Uterus (tissue), 4 donors: ENCODE results near the gene ARSB. TPM values are rescaled to one million over a fixed set of nuclear protein-coding genes. Genes with fewer than 3 reads are reported as not detected.
"Not testable (repeated sequence)": the region's sequence is repeated elsewhere in the genome, so short reads cannot be mapped to it uniquely, and the experiment has no call there.

Source experiments
- DNase-seq, 2 donors: peaks; one replicate each; pipeline ENCODE4 v3.0.0-alpha.2; 2019 to 2020
- H3K27ac ChIP-seq, 2 donors: fragments of 200-600 bp; sonication (generic); 1 replicate in 1 of 2; 2 replicates in 1 of 2; pipeline ENCODE4 v1.5.1; 2016 to 2018
- H3K27me3 ChIP-seq, 2 donors: fragments of 200-600 bp; sonication (generic); one replicate each; pipeline ENCODE4 v1.5.1; 2018 to 2019; ENCODE audit warnings: control low read depth in 1 of 2
- H3K36me3 ChIP-seq, 2 donors: fragments of 200-600 bp; sonication (generic); one replicate each; pipeline ENCODE4 v1.5.1; 2019; ENCODE audit warnings: control low read depth in 1 of 2
- H3K4me1 ChIP-seq, 2 donors: fragments of 200-600 bp; sonication (generic); one replicate each; pipeline ENCODE4 v1.5.1; 2018 to 2019; ENCODE audit warnings: control low read depth in 1 of 2
- H3K4me3 ChIP-seq, 2 donors: fragments of 200-600 bp; sonication (generic); 1 replicate in 1 of 2; 2 replicates in 1 of 2; pipeline ENCODE4 v1.5.1; 2018 to 2019; ENCODE audit warnings: mild to moderate bottlenecking in 1 of 2
- H3K9me3 ChIP-seq, 2 donors: fragments of 200-600 bp; sonication (generic); one replicate each; pipeline ENCODE4 v1.5.1; 2019; ENCODE audit warnings: control low read depth in 1 of 2
- POLR2A ChIP-seq, 2 donors: fragments of 450-650 bp; IDR thresholded peaks; one replicate each; pipeline ENCODE4 v1.6.1; 2016; ENCODE audit warnings: antibody characterized with exemption in 2 of 2, mild to moderate bottlenecking in 1 of 2, moderate library complexity in 1 of 2
- intact Hi-C: fragments of 100-400 bp; cut with DNase I; formaldehyde crosslinking; loops from one replicate; pipeline ENCODE4 v1.15.1; 2023; ENCODE audit warnings: low total_unique reads
- small RNA-seq: library from RNA; depleted of rRNA; stranded (forward); fragments of <200 nt; gene quantifications from one replicate; pipeline ENCODE3, GENCODE V24; 2016
- total RNA-seq, 4 donors: library from RNA; depleted of rRNA in 3 of 4; stranded (reverse); fragments of >200 nt in 3 of 4; gene quantifications; one replicate each; pipeline versions ENCODE4 v1.1.0 to v1.2.4, GENCODE V29; 2014 to 2023
- TF ChIP-seq, protein P1 (sequence below), 4 experiments: fragments of 200-600 bp in 2 of 4; fragments of 450-650 bp in 2 of 4; sonication (generic) in 2 of 4; IDR thresholded peaks; one replicate each; pipeline ENCODE4 v1.5.1; 2016 to 2019; ENCODE audit warnings: antibody characterized with exemption in 4 of 4, mild to moderate bottlenecking in 2 of 4, moderate library complexity in 1 of 4
- donor health status: DM: yes; HTN: yes; CAD: no.

ARSB gene
- total RNA-seq, 4 donors from 2014 or later = 10.0 to 22.7 (median 15.1) TPM

DNA sequence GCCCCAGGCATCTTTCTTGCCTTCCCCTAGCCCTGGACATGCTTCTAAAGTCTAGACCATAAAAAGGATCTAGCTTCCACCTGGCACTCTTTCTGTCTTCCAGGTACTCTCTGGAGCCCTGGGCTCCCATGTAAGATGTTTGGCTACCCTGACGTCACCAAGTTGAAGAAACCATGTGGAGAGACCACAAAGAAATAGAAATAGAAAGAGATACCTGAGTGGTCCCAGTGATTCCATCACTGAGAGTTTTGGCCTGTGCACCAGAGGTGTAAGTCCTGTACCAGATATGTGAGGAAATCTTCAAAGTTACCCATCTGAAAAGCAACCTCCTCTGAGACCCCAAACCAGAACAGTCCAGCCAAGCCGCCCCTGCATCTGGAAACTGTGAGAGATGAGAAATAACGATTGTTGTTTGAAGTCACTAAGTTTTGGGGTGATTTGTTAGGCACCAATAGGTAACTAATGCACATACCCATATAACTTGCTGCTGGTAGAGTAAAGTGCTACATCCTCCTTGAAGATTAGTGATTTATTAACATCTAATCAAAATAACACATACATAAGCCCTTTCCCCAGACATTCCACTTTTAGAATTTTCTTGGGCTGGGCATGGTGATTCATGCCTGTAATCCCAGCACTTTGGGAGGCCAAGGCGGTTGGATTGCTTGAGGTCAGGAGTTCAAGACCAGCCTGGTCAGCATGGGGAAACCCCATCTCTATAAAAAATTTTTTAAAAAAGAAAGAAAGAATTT, 250.8 kb downstream of the ARSB start:
- Histone ChIP-seq H3K9me3 (no peaks in the 10 kb centered on the region), H3K36me3 (no peaks in the 10 kb centered on the region), H3K27me3 (no peaks in the 10 kb centered on the region), H3K4me3 (no peak overlapping the region), H3K27ac (no peak overlapping the region), H3K4me1 (no peaks in the 10 kb centered on the region)
- TF ChIP-seq, protein P1, sequence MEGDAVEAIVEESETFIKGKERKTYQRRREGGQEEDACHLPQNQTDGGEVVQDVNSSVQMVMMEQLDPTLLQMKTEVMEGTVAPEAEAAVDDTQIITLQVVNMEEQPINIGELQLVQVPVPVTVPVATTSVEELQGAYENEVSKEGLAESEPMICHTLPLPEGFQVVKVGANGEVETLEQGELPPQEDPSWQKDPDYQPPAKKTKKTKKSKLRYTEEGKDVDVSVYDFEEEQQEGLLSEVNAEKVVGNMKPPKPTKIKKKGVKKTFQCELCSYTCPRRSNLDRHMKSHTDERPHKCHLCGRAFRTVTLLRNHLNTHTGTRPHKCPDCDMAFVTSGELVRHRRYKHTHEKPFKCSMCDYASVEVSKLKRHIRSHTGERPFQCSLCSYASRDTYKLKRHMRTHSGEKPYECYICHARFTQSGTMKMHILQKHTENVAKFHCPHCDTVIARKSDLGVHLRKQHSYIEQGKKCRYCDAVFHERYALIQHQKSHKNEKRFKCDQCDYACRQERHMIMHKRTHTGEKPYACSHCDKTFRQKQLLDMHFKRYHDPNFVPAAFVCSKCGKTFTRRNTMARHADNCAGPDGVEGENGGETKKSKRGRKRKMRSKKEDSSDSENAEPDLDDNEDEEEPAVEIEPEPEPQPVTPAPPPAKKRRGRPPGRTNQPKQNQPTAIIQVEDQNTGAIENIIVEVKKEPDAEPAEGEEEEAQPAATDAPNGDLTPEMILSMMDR (IDR thresholded peaks at IDR 0.05) = no peak
- TF ChIP-seq POLR2A (IDR thresholded peaks at IDR 0.05) = no peak
- intact Hi-C loops = no loop called here
- no peak for DNase-seq

DNA sequence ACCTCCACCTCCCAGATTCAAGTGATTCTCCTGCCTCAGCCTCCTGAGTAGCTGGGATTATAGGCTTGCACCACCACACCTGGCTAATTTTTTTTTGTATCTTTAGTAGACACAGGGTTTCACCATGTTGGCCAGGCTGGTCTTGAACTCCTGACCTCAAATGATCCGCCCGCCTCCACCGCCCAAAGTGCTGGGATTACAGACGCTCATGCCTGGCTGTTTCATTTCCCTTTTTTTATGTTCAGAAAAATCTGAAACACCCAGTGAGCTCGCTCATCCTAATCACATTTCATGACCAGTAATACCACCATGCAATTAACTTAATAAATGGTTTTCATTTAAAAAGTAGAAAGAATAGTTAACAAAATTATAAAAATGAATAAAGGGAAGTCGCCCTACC, 252.4 kb downstream of the ARSB start:
- H3K4me3 ChIP-seq, H3K27me3 ChIP-seq, intact Hi-C loops, H3K27ac ChIP-seq, H3K36me3 ChIP-seq, DNase-seq, H3K9me3 ChIP-seq, H3K4me1 ChIP-seq: not testable (repeated sequence)

DNA sequence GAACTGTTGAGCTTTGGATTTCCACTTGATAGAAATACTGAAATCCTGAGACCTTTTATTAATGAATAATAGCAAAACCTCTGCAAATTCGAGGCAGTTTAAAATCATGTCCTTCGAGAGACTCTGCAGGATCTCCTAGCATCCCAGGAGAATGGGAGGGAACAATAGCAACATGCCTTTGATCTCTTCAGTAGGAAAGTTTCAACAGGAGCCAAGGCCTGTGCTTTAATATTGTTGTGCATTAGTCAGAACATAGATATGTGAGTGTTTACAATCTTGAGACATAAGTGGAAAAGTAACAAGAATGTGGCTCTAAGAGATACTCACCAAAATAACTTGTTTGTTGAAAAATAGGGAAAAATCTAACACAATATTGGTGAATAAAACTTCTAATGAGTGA, 253.2 kb downstream of the ARSB start:
- Histone ChIP-seq H3K36me3 (no peaks in the 10 kb centered on the region), H3K4me3 (no peak overlapping the region), H3K9me3 (no peaks in the 10 kb centered on the region), H3K27me3 (no peaks in the 10 kb centered on the region), H3K4me1 (no peaks in the 10 kb centered on the region), H3K27ac (no peak overlapping the region)
- intact Hi-C loops = no loop called here
- no peak for TF ChIP-seq POLR2A (IDR thresholded peaks at IDR 0.05)
- TF ChIP-seq, protein P1 (IDR thresholded peaks at IDR 0.05) = no peak
- DNase-seq = no peak

DNA sequence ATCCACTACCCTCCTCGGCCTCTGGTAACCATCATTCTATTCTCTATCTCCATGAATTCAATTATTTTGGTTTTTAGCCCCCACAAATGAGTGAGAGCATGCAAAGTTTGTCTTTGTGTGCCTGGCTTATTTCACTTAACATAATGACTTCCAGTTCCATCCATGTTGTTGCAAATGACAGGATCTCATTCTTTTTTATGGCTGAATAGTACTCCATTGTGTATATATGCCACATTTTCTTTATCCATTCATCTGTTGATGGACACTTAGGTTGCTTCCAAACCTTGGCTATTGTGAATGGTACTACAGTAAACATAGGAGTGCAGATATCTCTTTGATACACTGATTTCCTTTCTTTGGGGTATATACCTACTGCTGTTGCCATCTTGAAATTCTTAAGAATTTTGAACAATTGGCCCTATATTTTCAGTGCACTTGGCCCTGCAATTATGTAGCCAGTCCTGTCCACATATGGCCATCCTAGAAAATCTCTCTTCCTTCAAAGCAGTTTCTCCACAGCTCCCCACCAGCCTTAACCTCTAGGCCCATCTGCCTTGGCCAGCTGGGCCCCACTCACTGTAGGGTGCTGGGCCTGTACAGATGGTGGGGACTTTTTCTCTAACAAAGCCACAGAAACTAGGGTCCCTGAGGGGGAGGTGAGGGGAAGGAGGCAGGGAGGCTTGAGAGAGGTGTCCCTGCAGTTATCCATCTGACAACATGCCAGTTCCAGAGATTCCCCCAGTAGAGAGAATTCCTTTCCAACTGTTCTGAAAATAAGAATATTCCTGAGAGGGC, 254.6 kb downstream of the ARSB start:
- Histone ChIP-seq H3K4me1 (no peaks in the 10 kb centered on the region), H3K9me3 (no peaks in the 10 kb centered on the region), H3K4me3 (no peak overlapping the region), H3K27ac (no peak overlapping the region), H3K36me3 (no peaks in the 10 kb centered on the region), H3K27me3 (no peaks in the 10 kb centered on the region)
- intact Hi-C loops = no loop called here
- TF ChIP-seq POLR2A (IDR thresholded peaks at IDR 0.05) = no peak
- DNase-seq = no peak

DNA sequence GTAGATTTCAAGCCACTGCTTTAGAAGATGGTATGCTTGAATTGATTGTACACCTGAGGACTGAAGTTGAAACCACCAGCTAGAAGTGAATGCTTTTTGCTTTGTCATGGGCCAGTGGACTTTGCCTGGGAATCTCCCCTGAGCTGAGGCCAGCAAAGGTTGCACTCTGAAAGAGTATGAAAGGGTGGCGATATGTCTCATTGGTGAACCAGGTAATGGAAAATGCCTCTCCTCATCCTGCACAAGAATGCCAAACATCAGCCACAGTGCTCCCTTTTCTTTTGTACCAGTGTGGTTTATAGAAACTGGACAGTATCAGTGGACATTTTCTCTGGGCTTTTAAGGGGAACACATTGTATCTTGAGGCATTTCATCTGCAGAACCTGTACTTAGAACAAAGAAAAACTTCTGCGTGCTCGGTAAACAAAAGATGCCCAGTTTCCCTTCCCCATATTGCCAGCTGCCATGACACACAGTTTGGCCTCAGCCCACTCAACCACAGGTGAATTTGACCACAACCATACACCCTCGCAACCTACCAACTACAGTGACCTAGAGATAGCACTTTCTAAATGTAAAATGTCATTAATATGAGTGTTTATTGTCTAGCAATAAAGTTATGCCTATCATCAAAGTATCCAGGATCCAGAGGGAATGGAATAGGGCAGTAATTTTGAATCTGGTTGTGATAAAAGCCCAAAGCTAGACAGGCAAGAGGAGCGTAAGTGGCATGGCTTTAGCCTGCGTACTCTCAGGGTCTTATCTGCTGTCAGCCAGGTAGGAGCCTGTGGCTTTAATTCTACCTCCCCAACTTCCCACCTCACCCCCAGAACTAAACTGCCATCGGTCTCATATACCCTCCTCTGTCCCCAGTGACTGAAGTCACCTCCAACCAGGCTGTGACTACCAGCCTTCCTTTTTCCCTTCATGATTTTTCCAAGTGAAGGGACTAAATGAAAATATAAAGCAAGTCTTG, 257.0 kb downstream of the ARSB start:
- TF ChIP-seq, protein P1 (IDR thresholded peaks at IDR 0.05) = no peak
- TF ChIP-seq POLR2A (IDR thresholded peaks at IDR 0.05) = no peak
- Histone ChIP-seq H3K36me3 (no peaks in the 10 kb centered on the region), H3K27ac (no peak overlapping the region), H3K27me3 (no peaks in the 10 kb centered on the region), H3K4me3 (no peak overlapping the region), H3K4me1 (no peaks in the 10 kb centered on the region), H3K9me3 (no peaks in the 10 kb centered on the region)
- no peak for DNase-seq
- intact Hi-C loops = no loop called here

Small RNA genes lying within 50 kb of the gene (small RNA-seq; reads per million reads assigned to genes)
- not detected for gene AC025755.1

Other genes with a start within 250 kb of the ARSB start
- 1 to 10 TPM in 2 of 4 donors, not detected in 2; 2.8 to 5.7 TPM for gene DMGDH, start 84.4 kb upstream of the ARSB start, total RNA-seq
- gene BHMT2, start 84.5 kb upstream of the ARSB start, total RNA-seq = 10 to 100 TPM in 1 of 4 donors, 1 to 10 TPM in 2, not detected in 1; 1.3 to 16.4 (median 5.3) TPM
- gene BHMT, start 126.5 kb upstream of the ARSB start, total RNA-seq = under 1 TPM in 2 of 4 donors, not detected in 2; 0.34 to 0.48 TPM